ENCODE results near the gene CHRDL2. TPM values are rescaled to one million over a fixed set of nuclear protein-coding genes. Genes with fewer than 3 reads are reported as not detected.

The CHRDL2 gene
- polyA plus RNA-seq, 2 of the 4 experiments (the other 2 are of a cell fraction) = 2.3 to 5.8 TPM

DNA sequence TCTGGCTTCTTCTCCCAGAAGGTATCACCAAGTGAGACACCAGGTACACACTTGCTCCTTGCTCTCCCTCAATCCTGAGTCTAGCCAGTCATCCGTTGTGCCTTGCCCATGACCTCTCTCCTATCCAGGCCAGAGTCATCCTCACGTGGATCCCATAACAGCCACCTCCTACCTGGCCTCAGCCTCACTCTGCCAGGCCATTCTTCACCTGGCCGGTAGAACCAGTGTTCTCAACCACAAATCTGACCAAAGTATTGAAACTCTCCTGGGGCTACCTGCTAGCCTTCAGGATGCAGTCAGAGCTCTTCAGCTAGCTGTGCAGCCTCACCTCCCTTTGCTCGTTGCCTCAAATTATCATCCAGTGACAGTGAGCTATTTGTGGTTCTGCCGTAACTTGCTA, 37.7 kb downstream of the CHRDL2 start:
- WGBS (ENCODE audit: missing lambda C conversion rate) = 87% methylated on average over 5 of the region's 5 CpGs
- POLR2A ChIA-PET = no interaction called here
- no peak overlapping the region for H3K4me3 ChIP-seq
- DNase-seq (ENCODE audit: low read depth in 1 of 2, low spot score in 1 of 2) = no peak
- CTCF ChIA-PET = interaction anchor here (0.7 to 18.6 kb wide), 11 partner anchors 9 to 241 kb away, joined by 3 to 281 read pairs (median 6); no protein-coding TSS in a partner anchor
- H3K4me2 ChIP-seq = no peak overlapping the region
- TF ChIP-seq, protein P1, sequence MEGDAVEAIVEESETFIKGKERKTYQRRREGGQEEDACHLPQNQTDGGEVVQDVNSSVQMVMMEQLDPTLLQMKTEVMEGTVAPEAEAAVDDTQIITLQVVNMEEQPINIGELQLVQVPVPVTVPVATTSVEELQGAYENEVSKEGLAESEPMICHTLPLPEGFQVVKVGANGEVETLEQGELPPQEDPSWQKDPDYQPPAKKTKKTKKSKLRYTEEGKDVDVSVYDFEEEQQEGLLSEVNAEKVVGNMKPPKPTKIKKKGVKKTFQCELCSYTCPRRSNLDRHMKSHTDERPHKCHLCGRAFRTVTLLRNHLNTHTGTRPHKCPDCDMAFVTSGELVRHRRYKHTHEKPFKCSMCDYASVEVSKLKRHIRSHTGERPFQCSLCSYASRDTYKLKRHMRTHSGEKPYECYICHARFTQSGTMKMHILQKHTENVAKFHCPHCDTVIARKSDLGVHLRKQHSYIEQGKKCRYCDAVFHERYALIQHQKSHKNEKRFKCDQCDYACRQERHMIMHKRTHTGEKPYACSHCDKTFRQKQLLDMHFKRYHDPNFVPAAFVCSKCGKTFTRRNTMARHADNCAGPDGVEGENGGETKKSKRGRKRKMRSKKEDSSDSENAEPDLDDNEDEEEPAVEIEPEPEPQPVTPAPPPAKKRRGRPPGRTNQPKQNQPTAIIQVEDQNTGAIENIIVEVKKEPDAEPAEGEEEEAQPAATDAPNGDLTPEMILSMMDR (IDR thresholded peaks at IDR 0.05) = no peak
- TF ChIP-seq FOSB (CRISPR knock-in tag; IDR thresholded peaks at IDR 0.05) = no peak
- no peak for TF ChIP-seq ZNF302 (CRISPR knock-in tag; IDR thresholded peaks at IDR 0.05)
- TF ChIP-seq, protein P2, sequence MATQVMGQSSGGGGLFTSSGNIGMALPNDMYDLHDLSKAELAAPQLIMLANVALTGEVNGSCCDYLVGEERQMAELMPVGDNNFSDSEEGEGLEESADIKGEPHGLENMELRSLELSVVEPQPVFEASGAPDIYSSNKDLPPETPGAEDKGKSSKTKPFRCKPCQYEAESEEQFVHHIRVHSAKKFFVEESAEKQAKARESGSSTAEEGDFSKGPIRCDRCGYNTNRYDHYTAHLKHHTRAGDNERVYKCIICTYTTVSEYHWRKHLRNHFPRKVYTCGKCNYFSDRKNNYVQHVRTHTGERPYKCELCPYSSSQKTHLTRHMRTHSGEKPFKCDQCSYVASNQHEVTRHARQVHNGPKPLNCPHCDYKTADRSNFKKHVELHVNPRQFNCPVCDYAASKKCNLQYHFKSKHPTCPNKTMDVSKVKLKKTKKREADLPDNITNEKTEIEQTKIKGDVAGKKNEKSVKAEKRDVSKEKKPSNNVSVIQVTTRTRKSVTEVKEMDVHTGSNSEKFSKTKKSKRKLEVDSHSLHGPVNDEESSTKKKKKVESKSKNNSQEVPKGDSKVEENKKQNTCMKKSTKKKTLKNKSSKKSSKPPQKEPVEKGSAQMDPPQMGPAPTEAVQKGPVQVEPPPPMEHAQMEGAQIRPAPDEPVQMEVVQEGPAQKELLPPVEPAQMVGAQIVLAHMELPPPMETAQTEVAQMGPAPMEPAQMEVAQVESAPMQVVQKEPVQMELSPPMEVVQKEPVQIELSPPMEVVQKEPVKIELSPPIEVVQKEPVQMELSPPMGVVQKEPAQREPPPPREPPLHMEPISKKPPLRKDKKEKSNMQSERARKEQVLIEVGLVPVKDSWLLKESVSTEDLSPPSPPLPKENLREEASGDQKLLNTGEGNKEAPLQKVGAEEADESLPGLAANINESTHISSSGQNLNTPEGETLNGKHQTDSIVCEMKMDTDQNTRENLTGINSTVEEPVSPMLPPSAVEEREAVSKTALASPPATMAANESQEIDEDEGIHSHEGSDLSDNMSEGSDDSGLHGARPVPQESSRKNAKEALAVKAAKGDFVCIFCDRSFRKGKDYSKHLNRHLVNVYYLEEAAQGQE (IDR thresholded peaks at IDR 0.05) = no peak
- no peak for FAIRE-seq
- H3K4me1 ChIP-seq = peaks cover 38% of the 10 kb centered on the region
- ATAC-seq = no peak
- H3K27ac ChIP-seq = peak overlapping the region; percentile 12 to 88; a peak in 4 of 6 replicates
- H3K9me3 ChIP-seq = no peaks in the 10 kb centered on the region

DNA sequence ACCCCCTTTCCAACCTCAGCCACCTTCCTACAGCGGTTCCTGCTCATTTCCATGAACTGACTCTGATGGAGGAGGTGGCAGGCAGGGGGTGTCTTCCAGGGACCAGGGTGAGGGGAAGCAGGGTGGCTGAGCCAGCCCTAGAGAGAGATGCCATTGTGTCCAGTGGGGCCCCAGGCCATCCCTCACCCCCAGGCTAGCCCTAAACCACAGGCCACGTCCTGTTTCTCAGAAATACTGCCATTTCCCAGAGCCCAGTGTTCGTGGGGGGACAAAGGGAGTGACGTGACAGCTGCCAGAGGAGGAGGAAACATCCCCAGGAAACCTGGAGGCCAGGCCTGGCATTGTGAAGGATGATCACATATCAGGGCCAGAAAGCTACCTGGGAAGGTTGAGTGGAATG, 39.5 kb downstream of the CHRDL2 start:
- TF ChIP-seq ZSCAN20 (CRISPR knock-in tag; IDR thresholded peaks at IDR 0.05) (no peak), HOXB5 (CRISPR knock-in tag; IDR thresholded peaks at IDR 0.05) (no peak), HOXB13 (CRISPR knock-in tag; IDR thresholded peaks at IDR 0.05; ENCODE audit: low read depth) (no peak), FOSB (CRISPR knock-in tag; IDR thresholded peaks at IDR 0.05) (no peak), MAZ (IDR thresholded peaks at IDR 0.05; ENCODE audit: borderline replicate concordance, low read depth, low read length) (no peak), NPAS2 (CRISPR knock-in tag; IDR thresholded peaks at IDR 0.05; ENCODE audit: borderline replicate concordance) (no peak), ZNF302 (CRISPR knock-in tag; IDR thresholded peaks at IDR 0.05) (no peak)
- TF ChIP-seq, protein P3, sequence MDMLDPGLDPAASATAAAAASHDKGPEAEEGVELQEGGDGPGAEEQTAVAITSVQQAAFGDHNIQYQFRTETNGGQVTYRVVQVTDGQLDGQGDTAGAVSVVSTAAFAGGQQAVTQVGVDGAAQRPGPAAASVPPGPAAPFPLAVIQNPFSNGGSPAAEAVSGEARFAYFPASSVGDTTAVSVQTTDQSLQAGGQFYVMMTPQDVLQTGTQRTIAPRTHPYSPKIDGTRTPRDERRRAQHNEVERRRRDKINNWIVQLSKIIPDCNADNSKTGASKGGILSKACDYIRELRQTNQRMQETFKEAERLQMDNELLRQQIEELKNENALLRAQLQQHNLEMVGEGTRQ (IDR thresholded peaks at IDR 0.05) = no peak
- TF ChIP-seq, protein P4, sequence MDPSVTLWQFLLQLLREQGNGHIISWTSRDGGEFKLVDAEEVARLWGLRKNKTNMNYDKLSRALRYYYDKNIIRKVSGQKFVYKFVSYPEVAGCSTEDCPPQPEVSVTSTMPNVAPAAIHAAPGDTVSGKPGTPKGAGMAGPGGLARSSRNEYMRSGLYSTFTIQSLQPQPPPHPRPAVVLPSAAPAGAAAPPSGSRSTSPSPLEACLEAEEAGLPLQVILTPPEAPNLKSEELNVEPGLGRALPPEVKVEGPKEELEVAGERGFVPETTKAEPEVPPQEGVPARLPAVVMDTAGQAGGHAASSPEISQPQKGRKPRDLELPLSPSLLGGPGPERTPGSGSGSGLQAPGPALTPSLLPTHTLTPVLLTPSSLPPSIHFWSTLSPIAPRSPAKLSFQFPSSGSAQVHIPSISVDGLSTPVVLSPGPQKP (IDR thresholded peaks at IDR 0.05; ENCODE audit: low read depth, low read length) = no peak
- Histone ChIP-seq H3K4me2 (no peak overlapping the region), H3K4me3 (no peak overlapping the region), H3K27ac (peak overlapping the region; percentile 5 to 88; a peak in 4 of 6 replicates), H3K4me1 (peaks cover 40% of the 10 kb centered on the region), H3K9me3 (no peaks in the 10 kb centered on the region)
- FAIRE-seq (no peak), DNase-seq (ENCODE audit: low read depth in 1 of 2, low spot score in 1 of 2) (no peak), ATAC-seq (no peak)
- 67% methylated on average over 4 of the region's 4 CpGs for WGBS (ENCODE audit: missing lambda C conversion rate)
- ChIA-PET POLR2A (no interaction called here), CTCF (interaction anchor here (1.0 to 18.6 kb wide), 3 partner anchors 10 to 35 kb away, joined by 3 to 281 read pairs (median 7); no protein-coding TSS in a partner anchor)

DNA sequence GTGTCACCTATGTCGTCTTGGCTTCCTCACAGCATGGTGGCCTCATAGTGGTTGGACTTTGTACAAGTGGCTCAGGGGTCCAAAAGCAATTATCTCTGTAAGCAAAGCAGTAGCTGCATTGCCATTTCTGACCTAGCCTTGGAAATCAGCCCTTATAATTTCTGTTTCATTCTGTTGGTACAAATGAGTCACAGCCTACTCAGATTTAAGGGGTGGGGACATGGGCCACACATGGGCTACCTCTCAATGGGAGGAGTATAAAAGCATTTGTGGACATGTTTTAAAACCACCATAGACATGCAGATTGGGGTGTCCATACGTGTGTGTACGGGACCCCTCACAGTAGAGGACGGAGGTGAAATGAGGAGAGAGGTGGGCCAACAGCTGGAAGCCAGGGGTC, 41.6 kb downstream of the CHRDL2 start:
- ChIA-PET CTCF (interaction anchor here (0.6 to 20.4 kb wide), 4 partner anchors 11 to 835 kb away, joined by 3 to 281 read pairs (median 5); no protein-coding TSS in a partner anchor), POLR2A (no interaction called here)
- peaks cover 26% of the 10 kb centered on the region for H3K4me1 ChIP-seq
- ATAC-seq (no peak), DNase-seq (ENCODE audit: low read depth in 1 of 2, low spot score in 1 of 2) (no peak), FAIRE-seq (no peak)
- no peak overlapping the region for H3K4me3 ChIP-seq
- 96% methylated on average over 4 of the region's 4 CpGs for WGBS (ENCODE audit: missing lambda C conversion rate)
- no peaks in the 10 kb centered on the region for H3K9me3 ChIP-seq
- H3K4me2 ChIP-seq = no peak overlapping the region
- H3K27ac ChIP-seq = peak overlapping the region in 1 of 2 experiments; percentile 88; a peak in 2 of 6 replicates
- TF ChIP-seq TFCP2L1 (CRISPR knock-in tag; IDR thresholded peaks at IDR 0.05) (no peak), ZC3H11A (IDR thresholded peaks at IDR 0.05) (no peak), SREBF2 (IDR thresholded peaks at IDR 0.05) (no peak), RCOR1 (IDR thresholded peaks at IDR 0.05; ENCODE audit: low read depth, low read length) (no peak), CEBPB (IDR thresholded peaks at IDR 0.05) (no peak), CHD2 (IDR thresholded peaks at IDR 0.05; ENCODE audit: low read length, partially characterized antibody) (no peak), NFE2L2 (conservative IDR thresholded peaks at IDR 0.05; ENCODE audit: low read length) (no peak), BHLHE40 (IDR thresholded peaks at IDR 0.05; ENCODE audit: low read depth, low read length) (no peak), RFX5 (IDR thresholded peaks at IDR 0.05) (no peak)
- TF ChIP-seq, protein P3 (IDR thresholded peaks at IDR 0.05) = no peak
- TF ChIP-seq, protein P5, sequence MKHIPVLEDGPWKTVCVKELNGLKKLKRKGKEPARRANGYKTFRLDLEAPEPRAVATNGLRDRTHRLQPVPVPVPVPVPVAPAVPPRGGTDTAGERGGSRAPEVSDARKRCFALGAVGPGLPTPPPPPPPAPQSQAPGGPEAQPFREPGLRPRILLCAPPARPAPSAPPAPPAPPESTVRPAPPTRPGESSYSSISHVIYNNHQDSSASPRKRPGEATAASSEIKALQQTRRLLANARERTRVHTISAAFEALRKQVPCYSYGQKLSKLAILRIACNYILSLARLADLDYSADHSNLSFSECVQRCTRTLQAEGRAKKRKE (CRISPR knock-in tag; IDR thresholded peaks at IDR 0.05; ENCODE audit: low read depth) = no peak
- TF ChIP-seq, protein P6, sequence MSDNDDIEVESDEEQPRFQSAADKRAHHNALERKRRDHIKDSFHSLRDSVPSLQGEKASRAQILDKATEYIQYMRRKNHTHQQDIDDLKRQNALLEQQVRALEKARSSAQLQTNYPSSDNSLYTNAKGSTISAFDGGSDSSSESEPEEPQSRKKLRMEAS (IDR thresholded peaks at IDR 0.05) = no peak
- TF ChIP-seq, protein P7, sequence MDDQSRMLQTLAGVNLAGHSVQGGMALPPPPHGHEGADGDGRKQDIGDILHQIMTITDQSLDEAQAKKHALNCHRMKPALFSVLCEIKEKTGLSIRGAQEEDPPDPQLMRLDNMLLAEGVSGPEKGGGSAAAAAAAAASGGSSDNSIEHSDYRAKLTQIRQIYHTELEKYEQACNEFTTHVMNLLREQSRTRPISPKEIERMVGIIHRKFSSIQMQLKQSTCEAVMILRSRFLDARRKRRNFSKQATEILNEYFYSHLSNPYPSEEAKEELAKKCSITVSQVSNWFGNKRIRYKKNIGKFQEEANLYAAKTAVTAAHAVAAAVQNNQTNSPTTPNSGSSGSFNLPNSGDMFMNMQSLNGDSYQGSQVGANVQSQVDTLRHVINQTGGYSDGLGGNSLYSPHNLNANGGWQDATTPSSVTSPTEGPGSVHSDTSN (IDR thresholded peaks at IDR 0.05) = no peak

Measured in A549 (cell line).